Liver (tissue), 9 donors: ENCODE results near the gene FNBP1. TPM values are rescaled to one million over a fixed set of nuclear protein-coding genes. Genes with fewer than 3 reads are reported as not detected.

Experiments used
- DNase-seq: peaks from one replicate; pipeline ENCODE4 v3.0.0-alpha.2; 2017; ENCODE audit warnings: low spot score
- H3K27ac ChIP-seq, 2 donors: one replicate each; pipeline ENCODE4 v1.7.0; 2013; ENCODE audit warnings: inconsistent platforms in 2 of 2, low read length in 2 of 2, control low read depth in 1 of 2, low read depth in 1 of 2, mild to moderate bottlenecking in 1 of 2
- H3K27me3 ChIP-seq, 4 donors: one replicate each; pipeline versions ENCODE4 v1.6.1 to v1.7.0; 2013; ENCODE audit warnings: low read length in 3 of 4, inconsistent platforms in 1 of 4, mild to moderate bottlenecking in 1 of 4, moderate library complexity in 1 of 4; ENCODE audit not compliant: control insufficient read depth in 4 of 4, insufficient read depth in 4 of 4
- H3K36me3 ChIP-seq, 4 donors: one replicate each; pipeline versions ENCODE4 v1.6.1 to v1.7.0; 2013; ENCODE audit warnings: low read length in 3 of 4, mild to moderate bottlenecking in 3 of 4, low read depth in 1 of 4, moderate library complexity in 1 of 4; ENCODE audit not compliant: control insufficient read depth in 4 of 4, insufficient read depth in 3 of 4
- H3K4me1 ChIP-seq, 4 donors: one replicate each; pipeline versions ENCODE4 v1.6.1 to v1.7.0; 2013; ENCODE audit warnings: low read length in 3 of 4, mild to moderate bottlenecking in 3 of 4, moderate library complexity in 1 of 4; ENCODE audit not compliant: control insufficient read depth in 4 of 4, insufficient read depth in 4 of 4
- H3K4me3 ChIP-seq, 3 donors: one replicate each; pipeline versions ENCODE4 v1.6.1 to v1.7.0; 2013; ENCODE audit warnings: low read length in 3 of 3, control low read depth in 1 of 3, low read depth in 1 of 3, mild to moderate bottlenecking in 1 of 3
- H3K9ac ChIP-seq, 2 donors: one replicate each; pipeline ENCODE4 v1.7.0; 2013; ENCODE audit warnings: low read length in 2 of 2, mild to moderate bottlenecking in 2 of 2, moderate library complexity in 2 of 2, control low read depth in 1 of 2, low read depth in 1 of 2
- H3K9me3 ChIP-seq, 4 donors: one replicate each; pipeline versions ENCODE4 v1.6.1 to v1.7.0; 2013; ENCODE audit warnings: low read length in 3 of 4; ENCODE audit not compliant: control insufficient read depth in 4 of 4
- ATF3 ChIP-seq: IDR thresholded peaks from 2 replicates; pipeline ENCODE4 v1.6.1; 2016; ENCODE audit warnings: antibody characterized with exemption
- CTCF ChIP-seq: fragments of 150-350 bp; IDR thresholded peaks from 2 replicates; pipeline ENCODE4 v1.5.1; 2017; ENCODE audit warnings: improper control_type of control experiment, low read depth, low read length; ENCODE audit not compliant: missing input control
- EGR1 ChIP-seq, 2 donors: IDR thresholded peaks; 2 replicates each; pipeline ENCODE4 v1.6.1; 2016 to 2018; ENCODE audit warnings: antibody characterized with exemption in 2 of 2, low read depth in 2 of 2
- FOXA2 ChIP-seq: IDR thresholded peaks from 2 replicates; pipeline ENCODE4 v1.6.1; 2016; ENCODE audit warnings: antibody characterized with exemption
- HNF4A ChIP-seq, 2 donors: conservative IDR thresholded peaks; 2 replicates each; pipeline ENCODE4 v1.6.1; 2016; ENCODE audit warnings: antibody characterized with exemption in 2 of 2, mild to moderate bottlenecking in 2 of 2
- HNF4G ChIP-seq: IDR thresholded peaks from 2 replicates; pipeline ENCODE4 v1.6.1; 2016; ENCODE audit warnings: antibody characterized with exemption
- NR2F2 ChIP-seq: IDR thresholded peaks from 2 replicates; pipeline ENCODE4 v1.6.1; 2016; ENCODE audit warnings: antibody characterized with exemption
- REST ChIP-seq: IDR thresholded peaks from 2 replicates; pipeline ENCODE4 v1.6.1; 2016; ENCODE audit warnings: antibody characterized with exemption, mild to moderate bottlenecking
- RXRA ChIP-seq, 2 donors: IDR thresholded peaks; 2 replicates each; pipeline ENCODE4 v1.6.1; 2017 to 2018; ENCODE audit warnings: antibody characterized with exemption in 2 of 2, mild to moderate bottlenecking in 1 of 2
- SP1 ChIP-seq: IDR thresholded peaks from 2 replicates; pipeline ENCODE4 v1.6.1; 2018; ENCODE audit warnings: antibody characterized with exemption, mild to moderate bottlenecking
- TAF1 ChIP-seq: conservative IDR thresholded peaks from 2 replicates; pipeline ENCODE4 v1.6.1; 2016; ENCODE audit warnings: antibody characterized with exemption, mild to moderate bottlenecking
- WGBS: extraction: QIAGEN DNeasy Blood & Tissue Kit; methylation state at CpG from one replicate; pipeline ENCODE4 v1.1.7; 2013; 5-methylcytosine and 5-hydroxymethylcytosine counted together
- polyA plus RNA-seq, 2 donors: library from polyadenylated mRNA; stranded (reverse) in 1 of 2; unstranded in 1 of 2; fragments of 200-250 nt in 1 of 2; fragments of >200 nt in 1 of 2; fragmentation: Nextera tagmentation in 1 of 2; extraction: Ambion mirVana in 1 of 2; gene quantifications; one replicate each; pipeline versions ENCODE4 v1.2.1 to v1.2.3, GENCODE V29; 2013 to 2015
- total RNA-seq, 2 donors: library from RNA; depleted of rRNA; stranded (reverse); fragments of >200 nt; gene quantifications; one replicate each; pipeline ENCODE4 v1.2.3, GENCODE V29; 2014
- donor health status: healthy.
- donor health status: healthy.
- donor health status: healthy.
- donor health status: healthy.
- donor health status: healthy.

The FNBP1 gene
- total and polyA plus RNA-seq, 4 donors = 6.6 to 15.6 (median 12.3) TPM

GRCh38 chr9:129868872-129869486 lies 174.0 kb downstream of the FNBP1 start (continued):
- no peak for TF ChIP-seq CTCF
- no peak for TF ChIP-seq EGR1 (IDR thresholded peaks at IDR 0.05; ENCODE audit: low read depth in 2 of 2)

GRCh38 chr9:129868023-129868871 lies 174.7 kb downstream of the FNBP1 start:
- Histone ChIP-seq H3K9ac (no peak overlapping the region), H3K4me1 (peaks cover 0 to 12% (median 6%) of the 10 kb centered on the region in 4 donors), H3K9me3 (no peaks in the 10 kb centered on the region), H3K36me3 (peaks cover 2 to 16% (median 7%) of the 10 kb centered on the region in 4 donors), H3K27ac (no peak overlapping the region), H3K4me3 (no peak overlapping the region), H3K27me3 (no peaks in the 10 kb centered on the region)
- WGBS = 90% methylated on average over 48 of the region's 48 CpGs
- TF ChIP-seq RXRA (IDR thresholded peaks at IDR 0.05) = no peak
- no peak for DNase-seq

GRCh38 chr9:129867136-129868022 lies 175.6 kb downstream of the FNBP1 start:
- 79% methylated on average over 17 of the region's 17 CpGs for WGBS

GRCh38 chr9:129866394-129867135 lies 176.4 kb downstream of the FNBP1 start:
- Histone ChIP-seq H3K27ac (no peak overlapping the region), H3K36me3 (peaks cover 6 to 25% (median 11%) of the 10 kb centered on the region in 4 donors), H3K4me1 (peaks cover 0 to 12% (median 8%) of the 10 kb centered on the region in 4 donors), H3K4me3 (no peak overlapping the region), H3K9me3 (no peaks in the 10 kb centered on the region), H3K27me3 (no peaks in the 10 kb centered on the region), H3K9ac (no peak overlapping the region)
- 85% methylated on average over 17 of the region's 17 CpGs for WGBS
- DNase-seq = peak; percentile 27
- no peak for TF ChIP-seq CTCF
- TF ChIP-seq HNF4A (conservative IDR thresholded peaks at IDR 0.05) = no peak
- TF ChIP-seq ATF3 = no peak
- no peak for TF ChIP-seq RXRA (IDR thresholded peaks at IDR 0.05)
- TF ChIP-seq REST = no peak
- TF ChIP-seq NR2F2 = no peak
- TF ChIP-seq SP1 = no peak
- TF ChIP-seq HNF4G = no peak
- no peak for TF ChIP-seq TAF1

More at GRCh38 chr9:129867136-129868022, 175.6 kb downstream of the FNBP1 start:
- no peak overlapping the region for H3K9ac ChIP-seq
- no peak for TF ChIP-seq HNF4G
- TF ChIP-seq FOXA2 = no peak
- no peak for TF ChIP-seq RXRA (IDR thresholded peaks at IDR 0.05)
- no peak for TF ChIP-seq SP1
- peaks cover 0 to 12% (median 6%) of the 10 kb centered on the region in 4 donors for H3K4me1 ChIP-seq
- no peaks in the 10 kb centered on the region for H3K9me3 ChIP-seq
- no peak overlapping the region for H3K4me3 ChIP-seq
- DNase-seq = peak; percentile 36
- H3K36me3 ChIP-seq = peaks cover 2 to 20% (median 7%) of the 10 kb centered on the region in 4 donors
- no peak overlapping the region for H3K27ac ChIP-seq
- no peaks in the 10 kb centered on the region for H3K27me3 ChIP-seq
